RWPE1 (cell line): ENCODE results near the gene MKKS.

Experiments
- CTCF ChIA-PET: fragments of 350-600 bp; sonication (Branson Sonifier 250); formaldehyde crosslinking; extraction: SDS; loops from one replicate; lab custom pipeline; 2021; lab: Yijun Ruan, JAX
- POLR2A ChIA-PET: fragments of 400-600 bp; formaldehyde crosslinking; extraction: SDS; loops from one replicate; lab custom pipeline; 2020; ENCODE audit warnings: antibody characterized with exemption; ENCODE audit not compliant: low non-redundant PET; lab: Yijun Ruan, JAX
- DNase-seq: peaks from one replicate; pipeline ENCODE4 v3.0.0; 2012; ENCODE audit warnings: low spot score
- H3K27ac ChIP-seq: fragments of 450-650 bp; 2 replicates; pipeline ENCODE4 v1.5.1; 2017
- TF ChIP-seq, protein P1 (sequence below): fragments of 450-650 bp; conservative IDR thresholded peaks from 2 replicates; pipeline ENCODE4 v1.5.1; 2017; ENCODE audit warnings: low read depth, mild to moderate bottlenecking

The MKKS gene

DNA sequence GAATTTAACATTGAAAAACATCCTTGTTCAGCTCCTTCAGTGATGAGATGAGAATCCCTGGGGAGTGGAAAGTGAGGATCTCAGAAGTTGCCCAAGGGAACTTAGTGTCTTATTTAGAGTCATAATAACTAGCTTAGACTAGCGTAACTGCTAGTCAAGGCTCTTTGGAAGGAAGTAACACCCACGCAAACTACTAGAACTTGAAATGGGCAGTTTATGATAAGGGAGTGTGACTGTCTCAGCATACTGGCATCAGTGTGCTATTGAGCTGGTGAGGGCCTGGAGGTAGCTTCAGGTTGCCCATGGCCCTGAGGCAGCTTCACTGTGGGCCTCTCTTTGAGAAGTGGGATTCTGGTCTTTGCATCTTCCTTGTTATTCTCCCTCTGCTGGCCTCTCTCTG is 41.2 kb upstream of the MKKS start:
- no peak overlapping the region for H3K27ac ChIP-seq
- TF ChIP-seq, protein P1, sequence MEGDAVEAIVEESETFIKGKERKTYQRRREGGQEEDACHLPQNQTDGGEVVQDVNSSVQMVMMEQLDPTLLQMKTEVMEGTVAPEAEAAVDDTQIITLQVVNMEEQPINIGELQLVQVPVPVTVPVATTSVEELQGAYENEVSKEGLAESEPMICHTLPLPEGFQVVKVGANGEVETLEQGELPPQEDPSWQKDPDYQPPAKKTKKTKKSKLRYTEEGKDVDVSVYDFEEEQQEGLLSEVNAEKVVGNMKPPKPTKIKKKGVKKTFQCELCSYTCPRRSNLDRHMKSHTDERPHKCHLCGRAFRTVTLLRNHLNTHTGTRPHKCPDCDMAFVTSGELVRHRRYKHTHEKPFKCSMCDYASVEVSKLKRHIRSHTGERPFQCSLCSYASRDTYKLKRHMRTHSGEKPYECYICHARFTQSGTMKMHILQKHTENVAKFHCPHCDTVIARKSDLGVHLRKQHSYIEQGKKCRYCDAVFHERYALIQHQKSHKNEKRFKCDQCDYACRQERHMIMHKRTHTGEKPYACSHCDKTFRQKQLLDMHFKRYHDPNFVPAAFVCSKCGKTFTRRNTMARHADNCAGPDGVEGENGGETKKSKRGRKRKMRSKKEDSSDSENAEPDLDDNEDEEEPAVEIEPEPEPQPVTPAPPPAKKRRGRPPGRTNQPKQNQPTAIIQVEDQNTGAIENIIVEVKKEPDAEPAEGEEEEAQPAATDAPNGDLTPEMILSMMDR, result no peak
- ChIA-PET CTCF (interaction anchor here (0.6 kb wide), 1 partner anchor 163 kb away, joined by 3 read pairs; no protein-coding TSS in a partner anchor), POLR2A (no interaction called here)
- DNase-seq, result no peak

- POLR2A ChIA-PET, result no interaction called here
- no peak for DNase-seq
- TF ChIP-seq, protein P1, result no peak
- no peak overlapping the region for H3K27ac ChIP-seq
- CTCF ChIA-PET, result interaction anchor here (0.6 kb wide), 1 partner anchor 163 kb away, joined by 3 read pairs; no protein-coding TSS in a partner anchor
Measured at GRCh38 chr20:10474606-10475184, 40.7 kb upstream of the MKKS start.

- no peak overlapping the region for H3K27ac ChIP-seq
- TF ChIP-seq, protein P1, result no peak
- DNase-seq, result no peak
- POLR2A ChIA-PET, result no interaction called here
- CTCF ChIA-PET, result interaction anchor here (0.5 to 0.6 kb wide), 2 partner anchors 176 to 1378 kb away, joined by 3 to 5 read pairs; no protein-coding TSS in a partner anchor
Measured at GRCh38 chr20:10472871-10473270, 38.8 kb upstream of the MKKS start.

- TF ChIP-seq, protein P1, result no peak
- ChIA-PET POLR2A (no interaction called here), CTCF (no interaction called here)
- DNase-seq, result no peak
- H3K27ac ChIP-seq, result no peak overlapping the region
Measured at GRCh38 chr20:10470276-10470675, 36.3 kb upstream of the MKKS start.

DNA sequence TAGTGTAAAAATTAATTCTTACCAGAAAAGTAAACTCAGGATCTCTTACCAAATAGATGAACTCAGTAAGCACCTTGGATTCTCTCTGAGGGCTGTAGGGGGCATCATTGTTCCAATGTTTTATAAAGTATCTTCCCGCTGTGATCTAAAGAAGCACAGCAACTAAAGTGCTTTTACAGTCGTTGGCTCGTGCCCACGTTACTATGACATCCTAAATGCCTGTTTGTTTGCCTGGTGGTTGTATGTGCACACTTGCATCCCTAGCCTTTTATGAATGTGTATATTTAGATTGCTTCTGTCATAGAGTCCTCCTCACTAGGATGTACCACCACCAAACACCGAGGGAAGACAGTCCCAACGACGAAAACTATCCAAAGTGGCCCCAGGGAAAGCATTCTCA is 35.6 kb upstream of the MKKS start:
- no peak overlapping the region for H3K27ac ChIP-seq
- TF ChIP-seq, protein P1, result peak; percentile 54
- POLR2A ChIA-PET, result no interaction called here
- CTCF ChIA-PET, result no interaction called here
- DNase-seq, result peak; percentile 44

DNA sequence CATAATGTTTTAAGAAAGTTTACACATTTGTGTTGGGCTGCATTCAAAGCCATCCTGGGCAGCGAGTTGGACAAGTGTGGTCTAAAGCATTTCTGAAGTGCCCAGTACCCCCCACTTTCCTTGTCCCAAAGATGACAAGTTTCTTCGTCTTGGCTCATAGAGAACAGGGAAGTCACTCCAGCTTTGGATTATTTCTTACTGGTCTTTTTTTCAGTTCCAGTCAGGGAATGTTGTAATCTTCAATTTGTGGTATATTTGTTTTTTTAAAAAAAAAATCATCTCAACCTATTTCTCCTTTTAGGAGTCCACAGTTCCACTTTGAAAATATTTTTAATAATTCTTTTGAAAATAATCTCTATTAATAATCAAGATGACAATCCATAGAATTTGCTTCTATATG is 35.0 kb upstream of the MKKS start:
- CTCF ChIA-PET, result interaction anchor here (0.6 to 0.7 kb wide), 2 partner anchors 952 to 1772 kb away, joined by 3 to 4 read pairs; no protein-coding TSS in a partner anchor
- POLR2A ChIA-PET, result no interaction called here
- TF ChIP-seq, protein P1, result no peak
- no peak for DNase-seq
- H3K27ac ChIP-seq, result no peak overlapping the region
